ENCODE results near the gene SNX8.

- no peak for TF ChIP-seq GATA3 (IDR thresholded peaks at IDR 0.05; ENCODE audit: low read depth, low read length)
- TF ChIP-seq GATA2 (IDR thresholded peaks at IDR 0.05; ENCODE audit: low read depth, low read length): no peak
These were observed 39.1 kb downstream of the SNX8 start for GRCh38 chr7:2275101-2275500.

All from SH-SY5Y (cell line).